Measurements from ENCODE around the gene CCDC92. TPM values are rescaled to one million over a fixed set of nuclear protein-coding genes. Genes with fewer than 3 reads are reported as not detected.
A peak's percentile ranks its signal among the peaks of the same experiment; 100 is the strongest.
"Not testable (repeated sequence)": the region's sequence is repeated elsewhere in the genome, so short reads cannot be mapped to it uniquely, and the experiment has no call there.

CCDC92 gene
- total RNA-seq, 2 experiments from 2014 or later, result 4.8 to 5.0 TPM

GRCh38 chr12:123929946-123930583, 42.6 kb downstream of the CCDC92 start:
- Mint-ChIP-seq H3K4me1 (peaks cover 24% of the 10 kb centered on the region), H3K36me3 (no peaks in the 10 kb centered on the region), H3K4me3 (no peak overlapping the region), H3K27ac (no peak overlapping the region), H3K9me3 (no peaks in the 10 kb centered on the region), H3K27me3 (no peaks in the 10 kb centered on the region)
- DNase-seq, result no peak

DNA sequence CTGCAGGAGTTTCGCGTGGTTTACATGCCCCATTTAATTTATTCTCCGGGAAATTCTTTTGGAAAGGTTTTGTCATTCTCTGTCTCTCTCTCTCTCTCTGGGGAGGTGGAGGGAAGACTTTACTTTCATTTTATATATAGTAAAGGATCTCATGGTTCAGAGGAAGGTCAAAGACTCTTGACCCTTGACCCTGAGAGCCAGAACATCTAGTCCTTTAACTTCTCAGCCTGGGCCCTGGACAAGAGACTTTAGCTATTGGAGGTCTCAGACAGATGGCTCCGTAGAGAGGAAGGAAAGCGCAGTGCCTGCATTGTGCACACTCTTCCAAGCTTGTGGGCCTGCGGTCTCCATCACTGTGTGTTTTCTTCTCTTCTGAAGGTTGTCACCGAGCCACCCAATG, 43.7 kb downstream of the CCDC92 start:
- no peak for DNase-seq
- H3K27me3 Mint-ChIP-seq, result no peaks in the 10 kb centered on the region
- no peak overlapping the region for H3K4me3 Mint-ChIP-seq
- no peaks in the 10 kb centered on the region for H3K9me3 Mint-ChIP-seq
- H3K4me1 Mint-ChIP-seq, result peaks cover 23% of the 10 kb centered on the region
- H3K36me3 Mint-ChIP-seq, result no peaks in the 10 kb centered on the region
- no peak overlapping the region for H3K27ac Mint-ChIP-seq

DNA sequence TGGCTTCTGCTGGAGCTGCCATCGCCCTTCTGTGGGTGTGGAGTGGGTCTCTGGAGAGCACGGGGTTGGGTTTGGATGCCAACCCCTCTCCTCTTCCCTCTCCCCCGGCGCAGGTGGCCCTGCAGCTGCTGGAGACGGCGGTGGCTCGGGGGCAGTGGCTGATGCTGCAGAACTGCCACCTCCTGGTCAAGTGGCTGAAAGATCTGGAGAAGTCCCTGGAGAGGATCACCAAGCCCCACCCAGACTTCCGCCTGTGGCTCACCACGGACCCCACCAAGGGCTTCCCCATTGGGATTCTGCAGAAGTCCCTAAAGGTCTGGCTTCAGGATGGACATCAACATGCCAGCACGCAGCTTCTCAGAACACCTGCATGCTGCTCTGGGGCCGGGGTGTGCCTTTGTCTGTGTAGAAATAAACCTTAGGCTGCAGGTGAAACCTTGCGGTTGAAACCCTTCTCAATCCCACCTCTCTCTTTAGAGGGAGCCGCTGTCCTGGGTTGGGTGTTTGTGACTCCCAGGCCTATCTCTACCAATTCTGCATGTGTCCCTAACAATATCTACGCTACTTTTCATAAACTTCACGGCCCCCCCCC, 44.3 kb downstream of the CCDC92 start:
- Mint-ChIP-seq H3K4me3 (no peak overlapping the region), H3K36me3 (no peaks in the 10 kb centered on the region), H3K4me1 (peaks cover 18% of the 10 kb centered on the region), H3K27me3 (no peaks in the 10 kb centered on the region), H3K9me3 (no peaks in the 10 kb centered on the region), H3K27ac (no peak overlapping the region)
- DNase-seq, result no peak

DNA sequence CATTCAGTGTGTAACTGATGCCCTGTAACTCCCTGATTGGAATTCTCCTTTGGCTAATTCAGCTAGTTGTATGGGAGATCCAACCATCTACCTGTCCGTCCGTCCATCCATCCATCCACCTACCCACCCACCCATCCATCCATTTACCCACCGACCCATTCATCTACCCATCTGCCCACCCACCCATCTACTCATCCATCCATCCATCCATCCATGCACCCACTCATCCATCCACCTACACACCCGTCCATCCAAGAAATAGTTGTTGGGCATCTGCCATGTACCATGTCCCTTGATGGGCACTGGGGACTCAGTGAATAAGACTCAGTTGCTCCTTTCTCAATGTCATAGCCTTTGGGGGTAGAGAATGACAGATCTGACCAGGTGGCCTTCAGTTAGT, 48.1 kb downstream of the CCDC92 start:
- Mint-ChIP-seq H3K4me3 (no peak overlapping the region), H3K27ac (no peak overlapping the region), H3K4me1 (no peaks in the 10 kb centered on the region), H3K36me3 (no peaks in the 10 kb centered on the region), H3K9me3 (no peaks in the 10 kb centered on the region), H3K27me3 (no peaks in the 10 kb centered on the region)
- DNase-seq, result no peak

DNA sequence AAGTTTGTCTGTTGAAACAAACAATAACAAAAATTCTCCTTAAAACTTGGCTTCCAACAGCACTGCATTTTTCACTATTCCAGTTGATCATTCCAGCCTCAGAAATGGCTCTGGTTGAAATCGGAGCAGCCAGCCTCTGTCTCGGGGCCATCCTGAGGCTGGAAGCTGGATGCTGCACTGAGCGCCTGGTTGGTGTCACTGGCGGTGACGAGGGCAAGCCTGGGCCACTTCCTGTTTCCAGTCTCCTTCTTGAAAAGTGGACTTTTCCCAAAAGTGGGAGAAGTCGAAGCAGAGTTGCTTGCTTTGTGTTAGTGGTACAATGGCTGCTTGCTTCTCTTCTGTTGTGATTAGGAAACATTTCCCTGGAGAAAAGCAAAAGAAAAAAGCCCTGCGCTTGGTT, 48.7 kb downstream of the CCDC92 start:
- Mint-ChIP-seq H3K4me3 (no peak overlapping the region), H3K27ac (no peak overlapping the region), H3K27me3 (no peaks in the 10 kb centered on the region), H3K9me3 (no peaks in the 10 kb centered on the region), H3K4me1 (no peaks in the 10 kb centered on the region), H3K36me3 (no peaks in the 10 kb centered on the region)
- no peak for DNase-seq

- H3K27me3 Mint-ChIP-seq, result no peaks in the 10 kb centered on the region
- no peak for DNase-seq
- H3K9me3 Mint-ChIP-seq, result no peaks in the 10 kb centered on the region
- H3K27ac Mint-ChIP-seq, result no peak overlapping the region
- no peaks in the 10 kb centered on the region for H3K4me1 Mint-ChIP-seq
- H3K4me3 Mint-ChIP-seq, result no peak overlapping the region
- H3K36me3 Mint-ChIP-seq, result no peaks in the 10 kb centered on the region
These were observed 49.6 kb downstream of the CCDC92 start for GRCh38 chr12:123923038-123923437.

- H3K9me3 Mint-ChIP-seq, result no peaks in the 10 kb centered on the region
- H3K27me3 Mint-ChIP-seq, result no peaks in the 10 kb centered on the region
These were observed 52.7 kb downstream of the CCDC92 start for GRCh38 chr12:123919980-123920360.

DNA sequence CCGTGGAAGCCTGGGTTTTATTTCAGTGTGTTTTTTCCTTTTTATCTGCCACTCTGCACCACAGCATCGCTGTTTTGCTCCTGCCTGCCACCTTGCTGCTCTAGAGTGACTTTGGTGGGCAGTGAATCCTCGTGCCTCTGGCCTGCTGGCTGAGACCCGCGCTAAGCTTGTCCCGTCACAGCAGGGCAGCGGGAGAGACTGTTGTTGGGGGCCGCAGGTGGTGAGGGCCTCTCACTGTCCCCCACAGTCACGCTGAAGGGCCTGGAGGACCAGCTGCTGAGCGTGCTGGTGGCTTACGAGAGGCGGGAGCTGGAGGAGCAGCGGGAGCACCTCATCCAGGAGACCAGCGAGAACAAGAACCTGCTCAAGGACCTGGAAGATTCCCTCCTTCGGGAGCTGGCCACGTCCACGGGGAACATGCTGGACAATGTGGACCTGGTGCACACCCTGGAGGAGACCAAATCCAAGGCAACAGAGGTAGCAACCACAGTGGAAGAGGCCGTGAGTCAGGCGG, 55.2 kb downstream of the CCDC92 start:
- Mint-ChIP-seq H3K4me1 (peaks cover 10% of the 10 kb centered on the region), H3K9me3 (no peaks in the 10 kb centered on the region), H3K27ac (no peak overlapping the region), H3K4me3 (no peak overlapping the region), H3K36me3 (no peaks in the 10 kb centered on the region), H3K27me3 (no peaks in the 10 kb centered on the region)
- DNase-seq, result no peak

More at GRCh38 chr12:123919980-123920360, 52.7 kb downstream of the CCDC92 start:
- H3K27ac Mint-ChIP-seq, result no peak overlapping the region
- H3K4me3 Mint-ChIP-seq, result no peak overlapping the region
- no peaks in the 10 kb centered on the region for H3K36me3 Mint-ChIP-seq
- no peak for DNase-seq
- H3K4me1 Mint-ChIP-seq, result peaks cover 10% of the 10 kb centered on the region

- no peak overlapping the region for H3K4me3 Mint-ChIP-seq
- peak; percentile 70 for DNase-seq
- no peaks in the 10 kb centered on the region for H3K27me3 Mint-ChIP-seq
- H3K9me3 Mint-ChIP-seq, result no peaks in the 10 kb centered on the region
- no peak overlapping the region for H3K27ac Mint-ChIP-seq
- H3K4me1 Mint-ChIP-seq, result peaks cover 10% of the 10 kb centered on the region
- H3K36me3 Mint-ChIP-seq, result no peaks in the 10 kb centered on the region
These were observed 55.9 kb downstream of the CCDC92 start for GRCh38 chr12:123916729-123917128.

- Mint-ChIP-seq H3K4me1 (peaks cover 10% of the 10 kb centered on the region), H3K4me3 (no peak overlapping the region), H3K27ac (no peak overlapping the region), H3K27me3 (no peaks in the 10 kb centered on the region), H3K9me3 (no peaks in the 10 kb centered on the region), H3K36me3 (no peaks in the 10 kb centered on the region)
- DNase-seq, result no peak
These were observed 57.8 kb downstream of the CCDC92 start for GRCh38 chr12:123914726-123915333.

DNA sequence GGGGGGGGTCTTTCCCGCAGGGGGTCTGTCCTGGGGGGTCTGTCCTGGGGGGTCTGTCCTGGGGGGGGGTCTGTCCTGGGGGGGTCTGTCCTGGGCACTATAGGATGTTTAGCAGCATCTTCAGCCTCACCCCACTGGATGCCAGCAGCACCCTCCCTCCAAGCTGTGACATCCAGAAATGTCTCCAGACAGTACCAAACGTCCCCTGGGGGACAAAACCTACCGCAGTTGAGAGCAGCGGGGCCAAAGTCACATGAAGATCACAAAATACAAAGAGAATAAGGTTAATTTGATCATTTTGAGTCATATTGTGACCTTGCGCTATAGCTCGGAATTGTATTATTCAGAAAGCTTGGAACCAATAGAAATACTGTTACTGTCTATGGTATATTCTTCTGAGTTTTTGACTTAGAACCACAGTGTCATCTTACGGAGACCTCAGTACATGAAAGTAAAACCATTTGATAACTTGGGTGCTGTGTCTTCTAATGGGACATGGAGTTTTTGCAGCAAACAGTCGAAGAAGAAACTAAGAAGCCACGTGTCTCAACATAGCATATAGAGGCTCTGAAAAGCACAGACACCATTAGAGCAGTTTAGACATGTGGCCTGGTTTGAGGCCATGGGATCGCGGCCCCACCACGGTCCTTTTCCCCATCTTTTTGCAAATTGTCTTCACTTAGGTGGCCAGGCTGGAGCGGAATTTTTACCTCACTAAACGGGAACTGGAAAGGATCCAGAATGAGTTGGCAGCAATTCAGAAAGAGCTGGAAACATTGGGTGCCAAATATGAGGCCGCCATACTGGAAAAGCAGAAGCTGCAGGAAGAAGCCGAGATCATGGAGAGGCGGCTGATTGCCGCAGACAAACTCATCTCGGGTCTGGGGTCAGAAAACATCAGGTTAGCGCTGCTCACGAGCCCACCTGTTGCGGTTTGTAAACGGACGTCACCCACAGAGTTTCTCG, 59.9 kb downstream of the CCDC92 start:
- H3K4me3 Mint-ChIP-seq, result no peak overlapping the region
- H3K27ac Mint-ChIP-seq, result no peak overlapping the region
- H3K36me3 Mint-ChIP-seq, result no peaks in the 10 kb centered on the region
- H3K9me3 Mint-ChIP-seq, result no peaks in the 10 kb centered on the region
- no peaks in the 10 kb centered on the region for H3K27me3 Mint-ChIP-seq
- H3K4me1 Mint-ChIP-seq, result peaks cover 10% of the 10 kb centered on the region
- DNase-seq, result peak; percentile 19

DNA sequence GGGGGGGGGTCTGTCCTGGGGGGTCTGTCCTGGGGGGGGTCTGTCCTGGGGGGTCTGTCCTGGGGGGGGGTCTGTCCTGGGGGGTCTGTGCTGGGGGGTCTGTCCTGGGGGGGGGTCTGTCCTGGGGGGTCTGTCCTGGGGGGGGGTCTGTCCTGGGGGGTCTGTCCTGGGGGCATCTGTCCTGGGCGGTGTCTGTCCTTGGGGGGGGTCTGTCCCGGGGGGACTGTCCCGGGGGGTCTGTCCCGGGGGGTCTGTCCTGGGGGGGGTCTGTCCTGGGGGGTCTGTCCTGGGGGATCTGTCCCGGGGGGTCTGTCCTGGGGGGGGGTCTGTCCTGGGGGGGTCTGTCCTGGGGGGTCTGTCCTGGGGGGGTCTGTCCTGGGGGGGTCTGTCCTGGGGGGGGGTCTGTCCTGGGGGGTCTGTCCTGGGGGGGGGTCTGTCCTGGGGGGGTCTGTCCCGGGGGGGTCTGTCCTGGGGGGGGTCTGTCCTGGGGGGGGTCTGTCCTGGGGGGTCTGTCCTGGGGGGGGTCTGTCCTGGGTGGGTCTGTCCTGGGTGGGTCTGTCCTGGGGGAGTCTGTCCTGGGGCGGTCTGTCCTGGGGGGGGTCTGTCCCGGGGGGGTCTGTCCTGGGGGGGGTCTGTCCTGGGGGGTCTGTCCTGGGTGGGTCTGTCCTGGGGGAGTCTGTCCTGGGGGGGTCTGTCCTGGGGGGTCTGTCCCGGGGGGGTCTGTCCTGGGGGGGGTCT, 60.8 kb downstream of the CCDC92 start:
- H3K36me3 Mint-ChIP-seq, H3K9me3 Mint-ChIP-seq: not testable (repeated sequence)

DNA sequence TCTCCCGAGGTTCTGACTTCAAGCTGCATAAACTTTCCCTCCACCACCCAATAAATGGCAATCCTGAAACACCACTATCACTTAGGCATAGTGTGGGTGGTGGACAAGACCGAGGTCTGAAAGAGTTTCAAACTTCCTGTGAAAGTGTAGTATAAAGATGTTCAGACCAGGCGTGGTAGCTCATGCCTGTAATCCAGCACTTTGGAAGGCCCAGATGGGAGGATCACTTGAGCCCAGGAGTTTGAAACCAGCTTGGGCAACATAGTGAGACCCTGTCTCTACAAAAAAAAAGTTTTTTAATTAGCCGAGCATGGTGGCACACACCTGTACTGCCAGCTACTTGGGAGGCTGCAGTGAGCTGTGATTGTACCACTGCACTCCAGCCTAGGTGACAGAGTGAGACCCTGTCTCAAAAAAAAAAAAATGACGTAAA, 61.9 kb downstream of the CCDC92 start:
- no peak for DNase-seq
- no peaks in the 10 kb centered on the region for H3K27me3 Mint-ChIP-seq
- no peak overlapping the region for H3K27ac Mint-ChIP-seq
- no peaks in the 10 kb centered on the region for H3K9me3 Mint-ChIP-seq
- no peaks in the 10 kb centered on the region for H3K36me3 Mint-ChIP-seq
- no peaks in the 10 kb centered on the region for H3K4me1 Mint-ChIP-seq
- no peak overlapping the region for H3K4me3 Mint-ChIP-seq

More for the DNA sequence above, 60.8 kb downstream of the CCDC92 start:
- not testable (repeated sequence) for H3K27me3 Mint-ChIP-seq, H3K4me3 Mint-ChIP-seq, H3K27ac Mint-ChIP-seq, H3K4me1 Mint-ChIP-seq, DNase-seq

DNA sequence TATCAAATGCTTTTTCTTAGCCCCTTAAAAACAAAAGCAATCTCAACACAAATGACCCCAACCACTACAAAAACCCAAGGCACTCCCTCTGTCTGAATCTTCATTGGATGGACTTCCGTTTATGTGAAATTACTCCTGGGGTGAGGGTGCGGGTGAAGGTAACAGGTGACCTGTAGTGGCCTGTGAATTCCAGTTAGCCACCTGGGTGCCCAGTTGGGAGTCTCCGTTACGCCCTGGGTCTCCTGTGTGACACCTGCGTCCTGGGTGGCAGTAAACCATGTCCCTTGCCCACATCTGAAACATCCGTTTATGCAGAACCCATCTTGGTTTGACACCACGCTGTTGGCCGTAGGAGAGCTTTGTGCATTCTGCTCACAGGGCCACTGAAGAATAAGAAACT, 62.6 kb downstream of the CCDC92 start:
- H3K36me3 Mint-ChIP-seq, result no peaks in the 10 kb centered on the region
- H3K27me3 Mint-ChIP-seq, result no peaks in the 10 kb centered on the region
- DNase-seq, result no peak
- H3K4me1 Mint-ChIP-seq, result peaks cover 3% of the 10 kb centered on the region
- H3K9me3 Mint-ChIP-seq, result no peaks in the 10 kb centered on the region
- H3K27ac Mint-ChIP-seq, result no peak overlapping the region
- H3K4me3 Mint-ChIP-seq, result no peak overlapping the region

Data from activated naive CD8-positive, alpha-beta T cell treated with anti-CD3 and anti-CD28 coated beads for 36 hours (primary cell).